Liver (tissue), 9 donors: ENCODE measurements around the gene PYGB. TPM values are rescaled to one million over a fixed set of nuclear protein-coding genes. Genes with fewer than 3 reads are reported as not detected.

Source experiments
- DNase-seq: peaks from one replicate; pipeline ENCODE4 v3.0.0-alpha.2; 2017; ENCODE audit warnings: low spot score
- H3K27ac ChIP-seq, 2 donors: one replicate each; pipeline ENCODE4 v1.7.0; 2013; ENCODE audit warnings: inconsistent platforms in 2 of 2, low read length in 2 of 2, control low read depth in 1 of 2, low read depth in 1 of 2, mild to moderate bottlenecking in 1 of 2
- H3K27me3 ChIP-seq, 4 donors: one replicate each; pipeline versions ENCODE4 v1.6.1 to v1.7.0; 2013; ENCODE audit warnings: low read length in 3 of 4, inconsistent platforms in 1 of 4, mild to moderate bottlenecking in 1 of 4, moderate library complexity in 1 of 4; ENCODE audit not compliant: control insufficient read depth in 4 of 4, insufficient read depth in 4 of 4
- H3K36me3 ChIP-seq, 4 donors: one replicate each; pipeline versions ENCODE4 v1.6.1 to v1.7.0; 2013; ENCODE audit warnings: low read length in 3 of 4, mild to moderate bottlenecking in 3 of 4, low read depth in 1 of 4, moderate library complexity in 1 of 4; ENCODE audit not compliant: control insufficient read depth in 4 of 4, insufficient read depth in 3 of 4
- H3K4me1 ChIP-seq, 4 donors: one replicate each; pipeline versions ENCODE4 v1.6.1 to v1.7.0; 2013; ENCODE audit warnings: low read length in 3 of 4, mild to moderate bottlenecking in 3 of 4, moderate library complexity in 1 of 4; ENCODE audit not compliant: control insufficient read depth in 4 of 4, insufficient read depth in 4 of 4
- H3K4me3 ChIP-seq, 3 donors: one replicate each; pipeline versions ENCODE4 v1.6.1 to v1.7.0; 2013; ENCODE audit warnings: low read length in 3 of 3, control low read depth in 1 of 3, low read depth in 1 of 3, mild to moderate bottlenecking in 1 of 3
- H3K9ac ChIP-seq, 2 donors: one replicate each; pipeline ENCODE4 v1.7.0; 2013; ENCODE audit warnings: low read length in 2 of 2, mild to moderate bottlenecking in 2 of 2, moderate library complexity in 2 of 2, control low read depth in 1 of 2, low read depth in 1 of 2
- H3K9me3 ChIP-seq, 4 donors: one replicate each; pipeline versions ENCODE4 v1.6.1 to v1.7.0; 2013; ENCODE audit warnings: low read length in 3 of 4; ENCODE audit not compliant: control insufficient read depth in 4 of 4
- CTCF ChIP-seq: fragments of 150-350 bp; IDR thresholded peaks from 2 replicates; pipeline ENCODE4 v1.5.1; 2017; ENCODE audit warnings: improper control_type of control experiment, low read depth, low read length; ENCODE audit not compliant: missing input control
- EGR1 ChIP-seq, 2 donors: IDR thresholded peaks; 2 replicates each; pipeline ENCODE4 v1.6.1; 2016 to 2018; ENCODE audit warnings: antibody characterized with exemption in 2 of 2, low read depth in 2 of 2
- HNF4A ChIP-seq, 2 donors: conservative IDR thresholded peaks; 2 replicates each; pipeline ENCODE4 v1.6.1; 2016; ENCODE audit warnings: antibody characterized with exemption in 2 of 2, mild to moderate bottlenecking in 2 of 2
- HNF4G ChIP-seq: IDR thresholded peaks from 2 replicates; pipeline ENCODE4 v1.6.1; 2016; ENCODE audit warnings: antibody characterized with exemption
- JUND ChIP-seq, 2 donors: IDR thresholded peaks; 2 replicates each; pipeline ENCODE4 v1.6.1; 2016; ENCODE audit warnings: antibody characterized with exemption in 2 of 2
- MAX ChIP-seq: IDR thresholded peaks from 2 replicates; pipeline ENCODE4 v1.6.1; 2016; ENCODE audit warnings: antibody characterized with exemption
- NR2F2 ChIP-seq: IDR thresholded peaks from 2 replicates; pipeline ENCODE4 v1.6.1; 2016; ENCODE audit warnings: antibody characterized with exemption
- RAD21 ChIP-seq, 2 donors: IDR thresholded peaks; 2 replicates each; pipeline ENCODE4 v1.6.1; 2016; ENCODE audit warnings: antibody characterized with exemption in 2 of 2, mild to moderate bottlenecking in 2 of 2
- RXRA ChIP-seq, 2 donors: IDR thresholded peaks; 2 replicates each; pipeline ENCODE4 v1.6.1; 2017 to 2018; ENCODE audit warnings: antibody characterized with exemption in 2 of 2, mild to moderate bottlenecking in 1 of 2
- SP1 ChIP-seq: IDR thresholded peaks from 2 replicates; pipeline ENCODE4 v1.6.1; 2018; ENCODE audit warnings: antibody characterized with exemption, mild to moderate bottlenecking
- TAF1 ChIP-seq: conservative IDR thresholded peaks from 2 replicates; pipeline ENCODE4 v1.6.1; 2016; ENCODE audit warnings: antibody characterized with exemption, mild to moderate bottlenecking
- YY1 ChIP-seq: IDR thresholded peaks from 2 replicates; pipeline ENCODE4 v1.6.1; 2016; ENCODE audit warnings: antibody characterized with exemption, mild to moderate bottlenecking
- ZBTB33 ChIP-seq: IDR thresholded peaks from 2 replicates; pipeline ENCODE4 v1.6.1; 2016; ENCODE audit warnings: antibody characterized with exemption
- WGBS: extraction: QIAGEN DNeasy Blood & Tissue Kit; methylation state at CpG from one replicate; pipeline ENCODE4 v1.1.7; 2013; 5-methylcytosine and 5-hydroxymethylcytosine counted together
- polyA plus RNA-seq, 2 donors: library from polyadenylated mRNA; stranded (reverse) in 1 of 2; unstranded in 1 of 2; fragments of 200-250 nt in 1 of 2; fragments of >200 nt in 1 of 2; fragmentation: Nextera tagmentation in 1 of 2; extraction: Ambion mirVana in 1 of 2; gene quantifications; one replicate each; pipeline versions ENCODE4 v1.2.1 to v1.2.3, GENCODE V29; 2013 to 2015
- total RNA-seq, 2 donors: library from RNA; depleted of rRNA; stranded (reverse); fragments of >200 nt; gene quantifications; one replicate each; pipeline ENCODE4 v1.2.3, GENCODE V29; 2014
- donor health status: healthy.
- donor health status: healthy.
- donor health status: healthy.
- donor health status: healthy.
- donor health status: healthy.

PYGB gene
- total and polyA plus RNA-seq, 4 donors, result 3.6 to 11.7 (median 9.8) TPM

- TF ChIP-seq EGR1 (IDR thresholded peaks at IDR 0.05; ENCODE audit: low read depth in 2 of 2) (no peak), JUND (IDR thresholded peaks at IDR 0.05) (no peak), TAF1 (no peak), ZBTB33 (no peak), MAX (no peak), HNF4G (no peak), NR2F2 (no peak), HNF4A (conservative IDR thresholded peaks at IDR 0.05) (no peak)
Measured at GRCh38 chr20:25280051-25280573, 32.2 kb downstream of the PYGB start (continued).

- no peak overlapping the region for H3K27ac ChIP-seq
- peaks cover 0 to 19% (median 4%) of the 10 kb centered on the region in 4 donors for H3K36me3 ChIP-seq
- peaks cover 0 to 7% (median 3%) of the 10 kb centered on the region in 4 donors for H3K4me1 ChIP-seq
- no peak for DNase-seq
- H3K27me3 ChIP-seq, result no peaks in the 10 kb centered on the region
- TF ChIP-seq ZBTB33 (no peak), YY1 (no peak), TAF1 (no peak), RAD21 (IDR thresholded peaks at IDR 0.05) (no peak), SP1 (no peak), MAX (no peak), RXRA (IDR thresholded peaks at IDR 0.05) (no peak), CTCF (no peak)
- H3K9ac ChIP-seq, result no peak overlapping the region
- H3K9me3 ChIP-seq, result no peaks in the 10 kb centered on the region
- 97% methylated on average over 33 of the region's 33 CpGs for WGBS
- H3K4me3 ChIP-seq, result no peak overlapping the region
Measured at GRCh38 chr20:25280574-25281535, 33.0 kb downstream of the PYGB start.
